ENCODE measurements around the gene NENF.

- no peak for TF ChIP-seq CTCF (IDR thresholded peaks at IDR 0.05)
- no peak for TF ChIP-seq POLR2AphosphoS5 (IDR thresholded peaks at IDR 0.05; ENCODE audit: low read depth, low read length)
Observed at GRCh38 chr1:212466437-212466836, 33.7 kb downstream of the NENF start.
